COLO668 (cell line): ENCODE results near the gene ATP5F1B.
A peak's percentile ranks its signal among the peaks of the same experiment; 100 is the strongest.

ENCODE experiments used
- DNase-seq: peaks from one replicate; lab custom pipeline; 2025; ENCODE audit not compliant: unreplicated experiment; lab: John Stamatoyannopoulos, UW

Gene ATP5F1B

DNA sequence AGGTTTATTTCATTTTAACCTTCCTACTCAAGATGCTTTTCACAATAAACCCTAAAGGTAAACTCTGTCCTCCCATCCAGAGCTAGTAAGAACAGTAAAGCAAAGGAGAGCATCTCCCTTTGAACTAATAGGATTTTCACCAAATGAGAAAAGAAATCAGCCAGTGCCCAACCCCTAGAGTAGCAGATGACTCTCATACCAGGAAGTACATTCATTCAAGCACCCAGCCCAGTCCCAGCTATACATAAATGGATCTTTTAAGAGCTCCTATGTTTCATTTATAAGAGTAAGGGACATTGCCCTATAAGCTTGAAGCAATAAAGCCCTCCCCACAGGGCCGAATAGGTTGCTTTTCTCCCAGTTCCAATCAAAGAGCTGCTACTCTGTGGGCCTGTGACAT, 23.2 kb downstream of the ATP5F1B start:
- no peak for DNase-seq

- no peak for DNase-seq
These were observed 28.9 kb downstream of the ATP5F1B start for GRCh38 chr12:56616925-56617324.

DNA sequence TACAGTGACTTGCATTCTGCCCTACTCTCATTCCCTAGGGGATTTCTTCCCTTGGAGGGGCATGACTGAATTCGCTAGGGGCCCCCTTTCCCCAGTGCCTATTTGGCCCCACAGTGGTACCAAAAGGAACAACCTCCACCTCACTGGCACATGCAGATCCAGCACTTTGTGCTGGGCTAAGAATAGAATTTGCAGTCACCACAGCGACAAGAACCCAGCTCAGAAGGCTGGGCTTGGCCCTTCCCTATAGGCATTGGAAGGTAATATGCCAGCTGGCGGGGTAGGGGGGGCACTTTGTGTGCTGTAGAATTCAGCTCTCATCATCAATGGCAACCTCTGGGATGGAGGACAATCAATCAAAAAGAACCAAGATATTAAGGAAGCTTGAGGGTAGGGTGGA, 29.5 kb downstream of the ATP5F1B start:
- no peak for DNase-seq

- no peak for DNase-seq
These were observed 31.2 kb downstream of the ATP5F1B start for GRCh38 chr12:56614627-56615026.

DNA sequence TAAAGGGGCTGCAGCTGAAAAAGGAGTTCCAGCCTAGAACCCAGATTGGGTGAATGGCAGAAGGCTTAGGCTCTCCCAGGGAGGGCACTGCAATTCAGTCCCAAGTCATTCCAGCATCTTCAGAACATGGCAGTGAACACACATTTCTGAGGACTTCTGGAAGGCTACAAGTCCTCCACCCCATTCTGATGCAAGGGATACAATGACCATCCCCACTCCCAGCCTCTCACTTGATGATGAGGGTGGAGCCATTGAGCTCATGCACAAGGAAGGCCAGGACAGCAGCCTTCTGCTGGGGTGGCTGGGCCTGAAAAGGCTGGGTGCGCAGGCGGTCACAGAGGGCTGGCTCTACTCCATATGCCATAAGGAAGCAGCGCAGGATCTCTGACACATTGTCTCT, 41.4 kb downstream of the ATP5F1B start:
- DNase-seq, result no peak

DNA sequence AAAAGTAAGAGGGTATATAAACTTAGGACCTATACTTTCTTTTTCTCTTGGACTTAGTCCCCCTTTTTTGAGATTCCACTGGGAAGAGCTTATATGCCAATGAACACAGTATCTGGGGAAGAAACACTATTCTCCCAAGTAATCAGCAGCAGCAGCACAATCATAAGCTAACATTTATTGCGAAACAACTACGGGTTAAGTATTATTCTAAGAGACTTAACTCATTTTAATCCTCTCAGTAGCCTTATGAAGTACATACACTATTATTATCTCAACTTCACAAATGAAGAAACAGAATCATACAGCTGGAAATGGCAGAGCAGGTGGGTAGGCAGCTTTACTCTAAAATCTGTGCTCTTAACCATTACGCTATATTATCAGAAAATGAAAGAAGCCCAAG, 43.5 kb downstream of the ATP5F1B start:
- no peak for DNase-seq

DNA sequence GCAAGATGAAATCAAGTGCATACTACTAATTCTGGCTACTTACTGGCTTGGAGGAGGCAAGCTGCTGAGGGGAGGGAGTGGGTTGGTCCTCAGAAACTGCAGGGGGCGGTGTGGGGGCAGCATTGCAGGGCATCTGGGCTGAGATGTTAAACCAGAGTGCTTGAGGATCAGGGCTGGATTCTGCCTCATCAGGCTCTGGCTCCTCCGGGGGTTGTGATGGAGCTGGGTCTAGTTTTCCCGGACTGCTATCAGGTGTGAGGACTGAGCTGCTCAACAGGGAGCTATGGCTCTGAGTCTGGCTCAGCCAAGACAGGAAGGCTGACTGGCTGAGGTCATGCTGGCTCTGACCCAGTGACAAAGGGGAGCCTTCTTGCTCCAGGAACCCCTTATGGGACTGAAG, 44.3 kb downstream of the ATP5F1B start:
- DNase-seq, result no peak

GRCh38 chr12:56600753-56601152, 45.0 kb downstream of the ATP5F1B start:
- DNase-seq, result no peak

- no peak for DNase-seq
These were observed 46.0 kb downstream of the ATP5F1B start for GRCh38 chr12:56599797-56600196.

DNA sequence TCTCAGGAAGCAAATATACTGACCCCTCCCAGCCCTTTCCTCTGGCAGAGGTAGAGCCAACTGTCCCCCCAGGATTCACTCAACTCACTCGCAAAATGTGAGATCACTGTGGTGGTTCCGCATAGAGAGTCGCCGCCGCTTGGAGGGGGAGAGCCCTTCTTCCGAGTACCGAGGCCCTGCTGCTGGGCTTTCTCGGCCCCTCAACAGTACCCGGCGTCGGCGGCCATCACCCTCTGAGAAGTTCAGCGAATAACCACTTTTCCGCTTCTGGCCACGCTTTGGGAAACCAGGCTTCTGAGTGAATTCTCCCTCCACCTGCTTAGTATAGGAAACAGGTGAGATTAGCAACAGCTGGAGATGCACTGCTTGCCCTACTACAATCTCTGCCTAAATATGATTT, 46.7 kb downstream of the ATP5F1B start:
- no peak for DNase-seq

- no peak for DNase-seq
These were observed 49.0 kb downstream of the ATP5F1B start for GRCh38 chr12:56596815-56597214.

GRCh38 chr12:56593909-56594621, 51.7 kb downstream of the ATP5F1B start:
- DNase-seq, result peak; percentile 25

DNA sequence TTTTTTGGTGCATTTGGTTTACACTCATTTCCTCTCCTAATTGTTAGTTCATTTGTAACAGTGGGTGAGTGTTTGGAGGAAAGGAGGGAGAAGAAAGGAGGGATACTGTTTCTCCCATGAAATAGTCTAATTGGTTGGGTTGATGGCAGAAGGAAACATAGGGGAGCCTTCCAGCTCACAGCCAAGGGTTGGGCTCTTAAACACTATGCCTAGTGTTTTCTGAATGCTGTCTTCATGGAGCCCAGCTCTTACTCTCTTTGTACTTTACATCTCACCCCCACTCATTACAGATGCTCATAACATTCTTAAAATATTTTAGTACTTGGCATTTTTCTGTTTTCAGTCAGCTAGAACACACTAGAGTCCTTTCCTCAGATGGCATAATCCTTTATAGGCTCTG, 53.8 kb downstream of the ATP5F1B start:
- DNase-seq, result no peak

DNA sequence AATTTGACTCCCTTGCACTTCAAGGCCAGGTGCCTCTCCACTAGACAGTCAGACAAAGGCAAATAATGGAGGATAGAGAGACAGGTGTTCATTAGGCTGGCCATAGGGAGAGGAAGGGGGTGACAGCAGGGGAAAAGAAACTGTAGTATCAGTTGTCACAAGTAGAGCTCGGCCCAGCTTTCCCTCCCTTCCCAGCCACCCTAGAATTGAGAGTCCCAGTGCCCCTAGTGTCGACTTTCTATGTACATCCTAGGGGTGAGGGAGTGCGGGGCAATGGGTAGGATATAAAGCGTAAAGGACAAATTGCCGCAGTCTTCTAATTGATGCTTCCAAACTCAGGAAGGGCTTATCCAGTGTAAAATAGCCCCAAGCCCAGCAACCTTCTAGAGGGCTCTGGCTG, 54.7 kb downstream of the ATP5F1B start:
- peak; percentile 51 for DNase-seq

DNA sequence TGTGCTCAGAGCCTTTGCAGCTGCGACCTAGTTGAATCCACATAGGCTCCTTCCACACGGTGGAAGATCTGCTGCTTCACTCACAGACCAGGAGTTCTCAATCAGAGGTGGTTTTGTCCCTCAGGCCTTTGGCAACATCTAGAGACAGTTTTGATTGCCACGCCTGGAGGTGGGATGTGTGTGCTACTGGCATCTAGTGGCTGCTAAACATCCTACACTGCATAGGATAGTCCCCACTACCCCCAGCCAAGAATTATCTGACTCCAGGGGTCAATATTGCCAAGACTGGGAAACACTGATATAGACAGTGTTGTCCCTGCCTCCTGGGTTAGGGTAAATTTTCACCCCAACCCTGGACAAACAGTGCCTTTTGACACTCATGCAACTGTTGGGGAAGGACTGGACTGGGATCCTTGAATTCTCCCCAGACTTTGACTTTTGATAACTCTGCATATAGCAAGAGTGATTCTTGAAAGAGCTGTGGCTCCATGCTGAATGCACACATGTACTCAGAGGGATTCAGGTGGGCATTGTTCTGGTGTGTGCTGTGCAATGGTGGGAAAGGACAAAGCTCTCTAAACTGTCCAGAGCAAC, 55.5 kb downstream of the ATP5F1B start:
- no peak for DNase-seq

DNA sequence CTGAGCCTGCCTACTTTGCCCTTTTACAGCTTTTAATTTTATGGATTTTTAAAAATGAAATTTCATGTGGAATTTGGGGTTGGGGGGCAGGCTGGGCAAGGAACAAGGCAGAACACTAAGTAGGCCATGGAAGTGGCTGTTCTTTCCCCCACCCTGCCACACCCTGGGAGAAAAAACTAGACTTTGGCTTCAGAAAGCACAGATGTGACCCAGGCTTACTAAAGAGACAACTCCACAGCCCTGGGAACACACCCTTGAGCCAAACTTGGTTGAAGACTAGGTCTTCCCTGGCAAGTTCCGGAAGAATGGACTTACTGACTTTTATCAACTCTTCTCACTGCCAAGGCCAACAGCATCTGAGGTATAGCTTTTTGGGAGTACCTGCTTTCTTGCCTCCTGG, 56.0 kb downstream of the ATP5F1B start:
- DNase-seq, result no peak
